Nephron progenitor cell (in vitro differentiated cells): ENCODE results near the gene PLXNA2.

Experiments used
- DNase-seq: peaks from one replicate; pipeline ENCODE4 v3.0.0; 2021
- H3K27ac Mint-ChIP-seq: 2 replicates; pipeline ENCODE4 v1.8.0; 2021; ENCODE audit warnings: mild to moderate bottlenecking, moderate library complexity, mixed read lengths
- H3K27me3 Mint-ChIP-seq: 2 replicates; pipeline ENCODE4 v1.8.0; 2021; ENCODE audit warnings: mild to moderate bottlenecking, low read depth, mixed read lengths; ENCODE audit not compliant: poor library complexity
- H3K36me3 Mint-ChIP-seq: 2 replicates; pipeline ENCODE4 v1.8.0; 2021; ENCODE audit warnings: low read depth, mixed read lengths
- H3K4me1 Mint-ChIP-seq: 2 replicates; pipeline ENCODE4 v1.8.0; 2021; ENCODE audit warnings: mixed read lengths
- H3K4me3 Mint-ChIP-seq: 2 replicates; pipeline ENCODE4 v1.8.0; 2021; ENCODE audit warnings: mild to moderate bottlenecking, moderate library complexity, mixed read lengths
- H3K9me3 Mint-ChIP-seq: 2 replicates; pipeline ENCODE4 v1.8.0; 2021; ENCODE audit warnings: mild to moderate bottlenecking, moderate library complexity, mixed read lengths
- CTCF ChIP-seq: fragments of 200-600 bp; sonication (generic); IDR thresholded peaks from 2 replicates; pipeline ENCODE4 v1.5.0; 2021; ENCODE audit warnings: antibody characterized with exemption

PLXNA2 gene

GRCh38 chr1:208088319-208088718, 155.9 kb downstream of the PLXNA2 start:
- Mint-ChIP-seq H3K27me3 (peaks cover 8% of the 10 kb centered on the region), H3K4me1 (peaks cover 55% of the 10 kb centered on the region), H3K9me3 (no peaks in the 10 kb centered on the region), H3K36me3 (peaks cover 59% of the 10 kb centered on the region), H3K27ac (no peak overlapping the region), H3K4me3 (no peak overlapping the region)
- DNase-seq = no peak
- no peak for TF ChIP-seq CTCF

GRCh38 chr1:208085655-208086515, 158.3 kb downstream of the PLXNA2 start:
- Mint-ChIP-seq H3K27me3 (peaks cover 10% of the 10 kb centered on the region), H3K4me3 (no peak overlapping the region), H3K4me1 (peaks cover 74% of the 10 kb centered on the region), H3K36me3 (peaks cover 35% of the 10 kb centered on the region), H3K27ac (no peak overlapping the region), H3K9me3 (no peaks in the 10 kb centered on the region)
- no peak for DNase-seq
- no peak for TF ChIP-seq CTCF

- H3K27me3 Mint-ChIP-seq = peaks cover 16% of the 10 kb centered on the region
- peaks cover 24% of the 10 kb centered on the region for H3K36me3 Mint-ChIP-seq
- peaks cover 74% of the 10 kb centered on the region for H3K4me1 Mint-ChIP-seq
- DNase-seq = no peak
- no peak for TF ChIP-seq CTCF
- H3K27ac Mint-ChIP-seq = peak overlapping the region; percentile 36
- H3K4me3 Mint-ChIP-seq = no peak overlapping the region
- no peaks in the 10 kb centered on the region for H3K9me3 Mint-ChIP-seq
Observed at GRCh38 chr1:208084764-208085163, 159.4 kb downstream of the PLXNA2 start.

- H3K9me3 Mint-ChIP-seq = no peaks in the 10 kb centered on the region
- no peak for DNase-seq
- H3K4me1 Mint-ChIP-seq = peaks cover 73% of the 10 kb centered on the region
- peak overlapping the region; percentile 36 for H3K27ac Mint-ChIP-seq
- H3K4me3 Mint-ChIP-seq = no peak overlapping the region
- H3K36me3 Mint-ChIP-seq = peaks cover 24% of the 10 kb centered on the region
- no peak for TF ChIP-seq CTCF
- peaks cover 16% of the 10 kb centered on the region for H3K27me3 Mint-ChIP-seq
Observed at GRCh38 chr1:208084220-208084619, 160.0 kb downstream of the PLXNA2 start.

GRCh38 chr1:208083715-208084085, 160.5 kb downstream of the PLXNA2 start:
- TF ChIP-seq CTCF = no peak
- DNase-seq = no peak
- no peak overlapping the region for H3K27ac Mint-ChIP-seq
- peak overlapping the region; percentile 33 for H3K4me3 Mint-ChIP-seq
- H3K27me3 Mint-ChIP-seq = peaks cover 16% of the 10 kb centered on the region
- H3K9me3 Mint-ChIP-seq = no peaks in the 10 kb centered on the region
- H3K4me1 Mint-ChIP-seq = peaks cover 79% of the 10 kb centered on the region
- H3K36me3 Mint-ChIP-seq = peaks cover 29% of the 10 kb centered on the region
